Measurements from ENCODE around the gene CEP43. TPM values are rescaled to one million over a fixed set of nuclear protein-coding genes. Genes with fewer than 3 reads are reported as not detected.

The CEP43 gene
- total RNA-seq, 4 donors from 2014 or later: 4.4 to 8.3 (median 5.9) TPM

- Histone ChIP-seq H3K4me3 (no peak overlapping the region), H3K36me3 (no peaks in the 10 kb centered on the region), H3K4me1 (peaks cover 0 to 18% of the 10 kb centered on the region in 2 donors), H3K27ac (peak overlapping the region in 1 of 4 donors; percentile 79), H3K9me3 (no peaks in the 10 kb centered on the region), H3K27me3 (no peaks in the 10 kb centered on the region)
- in situ Hi-C loops (cut with MboI; ENCODE audit: low sequenced_read_pairs in 4 of 4) (no loop called here), intact Hi-C loops (cut with DNase I; ENCODE audit: low total_unique reads) (loop anchor here (10.0 kb wide), 1 partner anchor 173 kb away; no protein-coding TSS in a partner anchor)
- ATAC-seq: no peak
- TF ChIP-seq CTCF (IDR thresholded peaks at IDR 0.05 in 4 of 5, conservative IDR thresholded peaks at IDR 0.05 in 1 of 5): no peak
- no peak for TF ChIP-seq POLR2A (IDR thresholded peaks at IDR 0.05)
- no peak for DNase-seq
These were observed 41.5 kb upstream of the CEP43 start for GRCh38 chr6:166957805-166958076.

GRCh38 chr6:166958926-166959861 lies 40.0 kb upstream of the CEP43 start:
- H3K27ac ChIP-seq: peak overlapping the region in 2 of 4 donors; percentile 10 to 27
- H3K4me3 ChIP-seq: no peak overlapping the region
- in situ Hi-C loops (cut with MboI; ENCODE audit: low sequenced_read_pairs in 4 of 4): no loop called here
- H3K27me3 ChIP-seq: no peaks in the 10 kb centered on the region
- peaks cover 0 to 18% of the 10 kb centered on the region in 2 donors for H3K4me1 ChIP-seq
- TF ChIP-seq CTCF (IDR thresholded peaks at IDR 0.05 in 4 of 5, conservative IDR thresholded peaks at IDR 0.05 in 1 of 5): no peak
- no peak for TF ChIP-seq POLR2A (IDR thresholded peaks at IDR 0.05)
- no peak for ATAC-seq
- intact Hi-C loops (cut with DNase I; ENCODE audit: low total_unique reads): loop anchor here (10.0 kb wide), 1 partner anchor 174 kb away; no protein-coding TSS in a partner anchor
- H3K9me3 ChIP-seq: no peaks in the 10 kb centered on the region
- H3K36me3 ChIP-seq: no peaks in the 10 kb centered on the region
- no peak for DNase-seq

- intact Hi-C loops (cut with DNase I; ENCODE audit: low total_unique reads): loop anchor here (10.0 kb wide), 1 partner anchor 175 kb away; no protein-coding TSS in a partner anchor
These were observed 39.1 kb upstream of the CEP43 start for GRCh38 chr6:166959911-166960608.

GRCh38 chr6:166960609-166960978 lies 38.6 kb upstream of the CEP43 start:
- Histone ChIP-seq H3K27me3 (no peaks in the 10 kb centered on the region), H3K36me3 (no peaks in the 10 kb centered on the region), H3K27ac (no peak overlapping the region), H3K4me3 (no peak overlapping the region), H3K9me3 (no peaks in the 10 kb centered on the region), H3K4me1 (peaks cover 0 to 11% of the 10 kb centered on the region in 2 donors)
- DNase-seq: no peak
- intact Hi-C loops (cut with DNase I; ENCODE audit: low total_unique reads): no loop called here
- no peak for ATAC-seq
- in situ Hi-C loops (cut with MboI; ENCODE audit: low sequenced_read_pairs in 4 of 4): no loop called here
- TF ChIP-seq POLR2A (IDR thresholded peaks at IDR 0.05): no peak
- TF ChIP-seq CTCF (IDR thresholded peaks at IDR 0.05 in 4 of 5, conservative IDR thresholded peaks at IDR 0.05 in 1 of 5): no peak

More at GRCh38 chr6:166959911-166960608, 39.1 kb upstream of the CEP43 start:
- in situ Hi-C loops (cut with MboI; ENCODE audit: low sequenced_read_pairs in 4 of 4): no loop called here
- Histone ChIP-seq H3K4me3 (no peak overlapping the region), H3K4me1 (peaks cover 0 to 17% of the 10 kb centered on the region in 2 donors), H3K36me3 (no peaks in the 10 kb centered on the region), H3K27ac (no peak overlapping the region), H3K27me3 (no peaks in the 10 kb centered on the region), H3K9me3 (no peaks in the 10 kb centered on the region)
- TF ChIP-seq CTCF (IDR thresholded peaks at IDR 0.05 in 4 of 5, conservative IDR thresholded peaks at IDR 0.05 in 1 of 5) (no peak), POLR2A (IDR thresholded peaks at IDR 0.05) (no peak)
- ATAC-seq (no peak), DNase-seq (no peak)
